ENCODE data around the gene ZBTB16. TPM values are rescaled to one million over a fixed set of nuclear protein-coding genes. Genes with fewer than 3 reads are reported as not detected.

Gene ZBTB16
- total RNA-seq, 4 donors from 2014 or later = 25.5 to 302 (median 151) TPM

DNA sequence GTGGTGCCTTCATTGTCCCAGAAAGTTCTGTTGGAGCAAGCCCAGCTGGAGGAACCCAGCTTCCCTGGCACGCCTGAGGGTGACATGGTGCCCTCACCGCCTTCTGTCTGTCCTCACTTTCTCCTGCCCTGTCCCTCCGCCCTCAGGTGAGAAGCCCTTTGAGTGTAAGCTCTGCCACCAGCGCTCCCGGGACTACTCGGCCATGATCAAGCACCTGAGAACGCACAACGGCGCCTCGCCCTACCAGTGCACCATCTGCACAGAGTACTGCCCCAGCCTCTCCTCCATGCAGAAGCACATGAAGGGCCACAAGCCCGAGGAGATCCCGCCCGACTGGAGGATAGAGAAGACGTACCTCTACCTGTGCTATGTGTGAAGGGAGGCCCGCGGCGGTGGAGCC lies 190.7 kb downstream of the ZBTB16 start:
- Histone ChIP-seq H3K36me3 (no peaks in the 10 kb centered on the region), H3K27me3 (no peaks in the 10 kb centered on the region), H3K4me1 (peaks cover 5 to 8% of the 10 kb centered on the region in 2 donors), H3K27ac (peak overlapping the region; percentile 71 to 73), H3K9me3 (no peaks in the 10 kb centered on the region), H3K4me3 (no peak overlapping the region)
- intact Hi-C loops (cut with DNase I; ENCODE audit: low total_unique reads) = loop anchor here (10.0 kb wide), 2 partner anchors 55 to 85 kb away; no protein-coding TSS in a partner anchor
- no peak for DNase-seq
- no peak for TF ChIP-seq POLR2A (IDR thresholded peaks at IDR 0.05)
- TF ChIP-seq, protein P1, sequence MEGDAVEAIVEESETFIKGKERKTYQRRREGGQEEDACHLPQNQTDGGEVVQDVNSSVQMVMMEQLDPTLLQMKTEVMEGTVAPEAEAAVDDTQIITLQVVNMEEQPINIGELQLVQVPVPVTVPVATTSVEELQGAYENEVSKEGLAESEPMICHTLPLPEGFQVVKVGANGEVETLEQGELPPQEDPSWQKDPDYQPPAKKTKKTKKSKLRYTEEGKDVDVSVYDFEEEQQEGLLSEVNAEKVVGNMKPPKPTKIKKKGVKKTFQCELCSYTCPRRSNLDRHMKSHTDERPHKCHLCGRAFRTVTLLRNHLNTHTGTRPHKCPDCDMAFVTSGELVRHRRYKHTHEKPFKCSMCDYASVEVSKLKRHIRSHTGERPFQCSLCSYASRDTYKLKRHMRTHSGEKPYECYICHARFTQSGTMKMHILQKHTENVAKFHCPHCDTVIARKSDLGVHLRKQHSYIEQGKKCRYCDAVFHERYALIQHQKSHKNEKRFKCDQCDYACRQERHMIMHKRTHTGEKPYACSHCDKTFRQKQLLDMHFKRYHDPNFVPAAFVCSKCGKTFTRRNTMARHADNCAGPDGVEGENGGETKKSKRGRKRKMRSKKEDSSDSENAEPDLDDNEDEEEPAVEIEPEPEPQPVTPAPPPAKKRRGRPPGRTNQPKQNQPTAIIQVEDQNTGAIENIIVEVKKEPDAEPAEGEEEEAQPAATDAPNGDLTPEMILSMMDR (IDR thresholded peaks at IDR 0.05) = no peak

DNA sequence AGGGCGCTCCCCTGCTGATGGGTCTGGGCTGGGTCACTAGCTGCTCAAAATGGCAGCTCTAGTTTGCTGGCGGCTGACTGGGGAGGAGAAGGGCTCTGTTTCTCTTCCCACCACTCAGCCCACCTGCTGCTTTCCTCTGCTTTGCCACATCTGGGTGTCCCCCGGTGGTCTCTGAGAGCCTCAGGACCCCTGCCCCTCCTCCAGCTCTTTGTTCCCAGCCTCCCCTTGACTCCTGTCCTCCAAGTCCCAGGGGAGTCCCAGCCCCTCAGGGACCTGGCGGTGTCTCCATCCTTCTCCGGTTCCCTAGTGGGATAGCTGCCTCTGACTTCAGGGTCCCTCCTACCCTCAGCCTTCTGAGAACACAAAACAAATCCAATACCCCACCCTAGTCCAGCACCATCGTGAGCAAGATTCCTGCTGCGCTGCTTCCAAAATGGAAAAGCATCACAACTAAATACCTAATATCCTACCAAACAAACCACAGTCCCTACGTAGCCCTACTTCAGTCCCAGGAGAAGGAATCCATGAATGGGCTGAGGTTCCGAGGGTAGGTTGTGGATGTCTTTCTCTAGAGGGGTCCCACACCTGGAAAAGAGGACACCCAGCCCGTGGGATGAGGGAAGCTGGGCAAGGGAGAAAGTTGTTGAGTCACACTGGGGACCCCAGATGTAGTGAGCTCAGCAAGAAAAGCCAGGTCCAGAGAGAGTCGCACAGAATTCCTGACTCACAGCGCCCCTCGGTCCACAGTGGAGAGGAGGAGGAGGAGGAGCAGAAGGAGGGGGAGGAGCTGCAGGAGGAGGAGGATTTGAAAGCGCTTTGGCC lies 191.7 kb downstream of the ZBTB16 start:
- TF ChIP-seq, protein P1 (IDR thresholded peaks at IDR 0.05) = no peak
- no peak for TF ChIP-seq POLR2A (IDR thresholded peaks at IDR 0.05)
- Histone ChIP-seq H3K27me3 (no peaks in the 10 kb centered on the region), H3K4me3 (no peak overlapping the region), H3K4me1 (peaks cover 5 to 8% of the 10 kb centered on the region in 2 donors), H3K36me3 (no peaks in the 10 kb centered on the region), H3K9me3 (no peaks in the 10 kb centered on the region), H3K27ac (peak overlapping the region; percentile 71 to 73)
- intact Hi-C loops (cut with DNase I; ENCODE audit: low total_unique reads) = loop anchor here (10.0 kb wide), 2 partner anchors 56 to 86 kb away; no protein-coding TSS in a partner anchor
- peak; percentile 45 to 79 for DNase-seq

DNA sequence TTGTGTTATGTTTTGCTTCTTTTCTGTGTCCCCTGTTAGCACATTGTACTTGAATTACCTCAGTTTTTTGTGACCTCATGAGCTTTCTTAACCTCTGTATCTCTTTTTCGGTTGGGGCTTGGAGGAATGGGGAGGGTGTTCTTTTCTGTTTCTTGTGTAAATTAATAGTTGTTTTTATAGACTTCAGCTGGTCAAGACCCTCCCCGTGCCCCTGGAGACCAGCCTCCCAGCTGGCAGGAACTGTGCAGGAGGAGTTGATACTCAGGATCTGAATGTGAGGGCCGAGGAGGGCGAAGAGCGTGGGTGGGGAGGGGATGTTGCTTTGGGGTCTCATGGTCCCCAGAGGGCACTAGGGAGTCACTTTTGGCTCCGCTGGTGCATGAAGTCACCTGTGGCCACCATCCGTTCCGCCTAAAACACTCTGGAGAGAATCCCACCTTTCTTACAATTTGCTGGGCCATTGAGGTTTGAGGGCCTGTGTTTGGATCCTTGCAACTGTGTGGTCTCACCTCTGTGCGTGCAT lies 192.4 kb downstream of the ZBTB16 start:
- intact Hi-C loops (cut with DNase I; ENCODE audit: low total_unique reads) = loop anchor here (10.0 kb wide), 2 partner anchors 57 to 87 kb away; no protein-coding TSS in a partner anchor
- peak overlapping the region; percentile 71 to 73 for H3K27ac ChIP-seq
- no peaks in the 10 kb centered on the region for H3K36me3 ChIP-seq
- H3K9me3 ChIP-seq = no peaks in the 10 kb centered on the region
- H3K4me1 ChIP-seq = peaks cover 5 to 11% of the 10 kb centered on the region in 2 donors
- TF ChIP-seq, protein P1 (IDR thresholded peaks at IDR 0.05) = no peak
- TF ChIP-seq POLR2A (IDR thresholded peaks at IDR 0.05) = no peak
- H3K27me3 ChIP-seq = no peaks in the 10 kb centered on the region
- no peak overlapping the region for H3K4me3 ChIP-seq
- DNase-seq = no peak

DNA sequence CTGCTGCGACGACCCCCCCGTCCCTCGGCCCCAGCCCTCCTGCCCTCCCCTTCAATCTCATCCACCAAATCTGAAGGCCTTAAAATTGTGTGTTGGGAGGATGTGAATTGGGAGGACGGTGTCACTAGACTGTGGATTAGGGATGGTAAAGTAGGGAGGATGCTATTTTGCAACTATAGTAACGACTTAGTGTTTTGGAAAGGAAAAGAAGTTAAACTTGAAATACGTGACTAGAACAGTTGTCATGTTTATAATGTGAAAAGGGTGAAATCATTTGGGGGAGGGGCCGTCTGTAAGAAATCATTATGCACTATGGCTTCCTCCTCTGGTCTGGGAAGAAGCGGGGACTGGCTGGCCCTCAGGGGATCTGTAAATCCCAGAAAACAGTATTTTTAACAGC lies 193.3 kb downstream of the ZBTB16 start:
- H3K9me3 ChIP-seq = no peaks in the 10 kb centered on the region
- H3K27ac ChIP-seq = peak overlapping the region; percentile 71 to 73
- TF ChIP-seq, protein P1 (IDR thresholded peaks at IDR 0.05) = no peak
- no peak for TF ChIP-seq POLR2A (IDR thresholded peaks at IDR 0.05)
- DNase-seq = no peak
- no peaks in the 10 kb centered on the region for H3K27me3 ChIP-seq
- intact Hi-C loops (cut with DNase I; ENCODE audit: low total_unique reads) = loop anchor here (10.0 kb wide), 2 partner anchors 58 to 88 kb away; no protein-coding TSS in a partner anchor
- no peak overlapping the region for H3K4me3 ChIP-seq
- H3K4me1 ChIP-seq = peaks cover 5 to 14% of the 10 kb centered on the region in 2 donors
- H3K36me3 ChIP-seq = no peaks in the 10 kb centered on the region

DNA sequence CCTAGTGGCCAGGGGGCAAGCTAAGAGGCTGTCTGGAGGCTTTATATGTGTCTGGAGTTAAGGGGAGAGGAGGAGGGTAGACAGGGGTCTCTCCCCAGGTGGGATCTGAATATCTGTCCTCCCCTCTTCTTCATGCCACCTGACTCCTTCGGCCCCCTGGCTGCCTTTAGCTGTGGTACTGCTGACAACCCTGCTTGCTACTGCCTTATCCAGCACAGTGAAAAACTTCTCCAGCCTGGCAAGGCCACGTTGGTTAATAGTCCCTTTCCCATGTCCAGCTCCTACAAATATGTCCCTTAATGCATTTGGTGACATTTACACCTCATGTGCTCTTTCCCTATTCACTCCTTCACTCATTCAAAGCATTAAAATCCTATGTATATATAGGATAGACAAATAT lies 194.3 kb downstream of the ZBTB16 start:
- H3K4me1 ChIP-seq = peaks cover 5 to 14% of the 10 kb centered on the region in 2 donors
- H3K4me3 ChIP-seq = no peak overlapping the region
- intact Hi-C loops (cut with DNase I; ENCODE audit: low total_unique reads) = loop anchor here (10.0 kb wide), 2 partner anchors 59 to 89 kb away; no protein-coding TSS in a partner anchor
- no peaks in the 10 kb centered on the region for H3K27me3 ChIP-seq
- no peaks in the 10 kb centered on the region for H3K9me3 ChIP-seq
- DNase-seq = no peak
- H3K36me3 ChIP-seq = no peaks in the 10 kb centered on the region
- H3K27ac ChIP-seq = peak overlapping the region; percentile 71 to 73
- TF ChIP-seq, protein P1 (IDR thresholded peaks at IDR 0.05) = no peak
- no peak for TF ChIP-seq POLR2A (IDR thresholded peaks at IDR 0.05)

Data from uterus (tissue), 4 donors.